Calu3 (cell line): Measurements from ENCODE around the gene HSD17B2. TPM values are rescaled to one million over a fixed set of nuclear protein-coding genes. Genes with fewer than 3 reads are reported as not detected.

Experiments
- BruUV-seq: library from RNA; stranded (reverse); fragments of 400-500 nt; replicated peaks from 2 replicates; lab custom pipeline; 2021; lab: Mats Ljungman, UMichigan
- CTCF ChIA-PET: fragments of 300-600 bp; sonication (Branson Sonifier 250); formaldehyde crosslinking; loops from one replicate; lab custom pipeline; 2022; ENCODE audit warnings: antibody characterized with exemption; lab: Charles Lee
- DNase-seq: peaks from one replicate; pipeline ENCODE4 v3.0.0; 2022
- H3K27ac Mint-ChIP-seq: one replicate; pipeline ENCODE4 v1.8.0; 2022; ENCODE audit warnings: mixed read lengths; ENCODE audit not compliant: unreplicated experiment
- H3K27me3 Mint-ChIP-seq: one replicate; pipeline ENCODE4 v1.8.0; 2022; ENCODE audit warnings: mixed read lengths; ENCODE audit not compliant: unreplicated experiment
- H3K36me3 Mint-ChIP-seq: one replicate; pipeline ENCODE4 v1.8.0; 2022; ENCODE audit warnings: mild to moderate bottlenecking, moderate library complexity, mixed read lengths; ENCODE audit not compliant: insufficient read depth, unreplicated experiment
- H3K4me1 Mint-ChIP-seq: one replicate; pipeline ENCODE4 v1.8.0; 2022; ENCODE audit warnings: mild to moderate bottlenecking, low read depth, mixed read lengths; ENCODE audit not compliant: unreplicated experiment
- H3K4me3 Mint-ChIP-seq: one replicate; pipeline ENCODE4 v1.8.0; 2022; ENCODE audit warnings: mild to moderate bottlenecking, low read depth, moderate library complexity, mixed read lengths; ENCODE audit not compliant: unreplicated experiment
- H3K9me3 Mint-ChIP-seq: one replicate; pipeline ENCODE4 v1.8.0; 2022; ENCODE audit warnings: low read depth, mixed read lengths; ENCODE audit not compliant: unreplicated experiment
- CTCF ChIP-seq: fragments of 200-600 bp; IDR thresholded peaks from one replicate; pipeline ENCODE4 v1.8.0; 2022; ENCODE audit warnings: antibody characterized with exemption; ENCODE audit not compliant: unreplicated experiment
- intact Hi-C: fragments of 100-400 bp; cut with micrococcal nuclease; formaldehyde crosslinking; loops from one replicate; pipeline ENCODE4 v1.10.0; 2022; ENCODE audit not compliant: unreplicated experiment
- total RNA-seq: library from RNA; stranded (reverse); gene quantifications from 2 replicates; pipeline ENCODE4 v1.2.3, GENCODE V29; 2022

The HSD17B2 gene
- total RNA-seq, 1 experiment from 2014 or later, result 16.2 TPM

GRCh38 chr16:82129881-82130280, 94.8 kb downstream of the HSD17B2 start:
- no peaks in the 10 kb centered on the region for H3K27me3 Mint-ChIP-seq
- H3K9me3 Mint-ChIP-seq, result no peaks in the 10 kb centered on the region
- no peak overlapping the region for H3K27ac Mint-ChIP-seq
- no peak for TF ChIP-seq CTCF
- H3K4me3 Mint-ChIP-seq, result no peak overlapping the region
- intact Hi-C loops, result no loop called here
- no TSS peak for BruUV-seq
- no peaks in the 10 kb centered on the region for H3K4me1 Mint-ChIP-seq
- DNase-seq, result no peak
- no peaks in the 10 kb centered on the region for H3K36me3 Mint-ChIP-seq
- CTCF ChIA-PET, result no interaction called here

- Mint-ChIP-seq H3K4me3 (no peak overlapping the region), H3K36me3 (no peaks in the 10 kb centered on the region), H3K4me1 (peaks cover 6% of the 10 kb centered on the region), H3K27ac (no peak overlapping the region), H3K27me3 (no peaks in the 10 kb centered on the region), H3K9me3 (no peaks in the 10 kb centered on the region)
- BruUV-seq, result no TSS peak
- CTCF ChIA-PET, result no interaction called here
- intact Hi-C loops, result no loop called here
- DNase-seq, result no peak
- no peak for TF ChIP-seq CTCF
Observed at GRCh38 chr16:82133798-82134197, 98.7 kb downstream of the HSD17B2 start.

- H3K4me1 Mint-ChIP-seq, result peaks cover 10% of the 10 kb centered on the region
- no peak overlapping the region for H3K27ac Mint-ChIP-seq
- no peaks in the 10 kb centered on the region for H3K36me3 Mint-ChIP-seq
- H3K9me3 Mint-ChIP-seq, result no peaks in the 10 kb centered on the region
- BruUV-seq, result no TSS peak
- DNase-seq, result no peak
- CTCF ChIA-PET, result no interaction called here
- no peaks in the 10 kb centered on the region for H3K27me3 Mint-ChIP-seq
- intact Hi-C loops, result no loop called here
- TF ChIP-seq CTCF, result no peak
- H3K4me3 Mint-ChIP-seq, result no peak overlapping the region
Observed at GRCh38 chr16:82134846-82135245, 99.8 kb downstream of the HSD17B2 start.

GRCh38 chr16:82135844-82136243, 100.8 kb downstream of the HSD17B2 start:
- CTCF ChIA-PET, result no interaction called here
- no peak overlapping the region for H3K4me3 Mint-ChIP-seq
- BruUV-seq, result no TSS peak
- H3K36me3 Mint-ChIP-seq, result no peaks in the 10 kb centered on the region
- no peaks in the 10 kb centered on the region for H3K9me3 Mint-ChIP-seq
- no peak overlapping the region for H3K27ac Mint-ChIP-seq
- DNase-seq, result no peak
- intact Hi-C loops, result no loop called here
- no peak for TF ChIP-seq CTCF
- no peaks in the 10 kb centered on the region for H3K27me3 Mint-ChIP-seq
- peaks cover 10% of the 10 kb centered on the region for H3K4me1 Mint-ChIP-seq
